ELF-1 (cell line): Measurements from ENCODE around the gene ZNF445.
"Not testable (repeated sequence)": the region's sequence is repeated elsewhere in the genome, so short reads cannot be mapped to it uniquely, and the experiment has no call there.

ENCODE experiments used
- DNase-seq: peaks from one replicate; pipeline ENCODE4 v3.0.0-alpha.2; 2016; ENCODE audit warnings: low read depth, low spot score

ZNF445 gene

GRCh38 chr3:44434834-44435510 lies 42.5 kb downstream of the ZNF445 start:
- no peak for DNase-seq

- no peak for DNase-seq
These were observed 47.0 kb downstream of the ZNF445 start for GRCh38 chr3:44430466-44430865.

GRCh38 chr3:44429459-44429858 lies 48.0 kb downstream of the ZNF445 start:
- DNase-seq = no peak

- no peak for DNase-seq
These were observed 48.6 kb downstream of the ZNF445 start for GRCh38 chr3:44428910-44429309.

- DNase-seq = peak; percentile 26
These were observed 49.8 kb downstream of the ZNF445 start for GRCh38 chr3:44427683-44428082.

- DNase-seq = no peak
These were observed 52.7 kb downstream of the ZNF445 start for GRCh38 chr3:44424758-44425157.

GRCh38 chr3:44421280-44421679 lies 56.2 kb downstream of the ZNF445 start:
- no peak for DNase-seq

- no peak for DNase-seq
These were observed 56.8 kb downstream of the ZNF445 start for GRCh38 chr3:44420676-44421075.

- DNase-seq = no peak
These were observed 57.4 kb downstream of the ZNF445 start for GRCh38 chr3:44419923-44420650.

- DNase-seq = no peak
These were observed 58.2 kb downstream of the ZNF445 start for GRCh38 chr3:44419116-44419922.

GRCh38 chr3:44418549-44418948 lies 58.9 kb downstream of the ZNF445 start:
- DNase-seq = no peak

GRCh38 chr3:44418118-44418517 lies 59.4 kb downstream of the ZNF445 start:
- not testable (repeated sequence) for DNase-seq

- no peak for DNase-seq
These were observed 61.1 kb downstream of the ZNF445 start for GRCh38 chr3:44416031-44417030.

GRCh38 chr3:44415421-44415820 lies 62.0 kb downstream of the ZNF445 start:
- DNase-seq = no peak

GRCh38 chr3:44414517-44415090 lies 62.9 kb downstream of the ZNF445 start:
- no peak for DNase-seq

GRCh38 chr3:44412365-44412764 lies 65.1 kb downstream of the ZNF445 start:
- no peak for DNase-seq

- no peak for DNase-seq
These were observed 66.3 kb downstream of the ZNF445 start for GRCh38 chr3:44411031-44411645.

GRCh38 chr3:44409640-44410410 lies 67.6 kb downstream of the ZNF445 start:
- no peak for DNase-seq

- no peak for DNase-seq
These were observed 74.9 kb downstream of the ZNF445 start for GRCh38 chr3:44402548-44402947.

GRCh38 chr3:44400771-44401170 lies 76.7 kb downstream of the ZNF445 start:
- DNase-seq = no peak
